NCI-H82 treated with DMSO at 0.1 percent for 48 hours (cell line): ENCODE data around the gene MAZ.

ENCODE experiments used
- DNase-seq: peaks from one replicate; lab custom pipeline; 2025; ENCODE audit not compliant: unreplicated experiment; lab: John Stamatoyannopoulos, UW

MAZ gene

GRCh38 chr16:29852654-29853053 is 46.3 kb downstream of the MAZ start:
- no peak for DNase-seq

- no peak for DNase-seq
These were observed 48.3 kb downstream of the MAZ start for GRCh38 chr16:29854520-29855100.

- no peak for DNase-seq
These were observed 50.9 kb downstream of the MAZ start for GRCh38 chr16:29857133-29857760.

GRCh38 chr16:29858149-29858849 is 52.0 kb downstream of the MAZ start:
- DNase-seq: no peak

GRCh38 chr16:29858974-29859373 is 52.6 kb downstream of the MAZ start:
- DNase-seq: no peak

GRCh38 chr16:29860218-29860617 is 53.9 kb downstream of the MAZ start:
- no peak for DNase-seq
